OCI-LY1 (cell line): Measurements from ENCODE around the gene EGFL6.

Experiments used
- H2AFZ ChIP-seq: fragments of 200-600 bp; sonication (generic), shearing (Covaris generic); 2 replicates; pipeline ENCODE4 v1.6.0; 2014; ENCODE audit warnings: antibody characterized with exemption, mild to moderate bottlenecking, low read length
- H3F3A ChIP-seq: fragments of 200-600 bp; sonication (generic), shearing (Covaris generic); 2 replicates; pipeline ENCODE4 v1.6.0; 2014; ENCODE audit warnings: mild to moderate bottlenecking, antibody characterized with exemption, low read length, moderate library complexity; ENCODE audit not compliant: insufficient read depth
- H3K27ac ChIP-seq: fragments of 200-600 bp; sonication (generic); 2 replicates; pipeline ENCODE4 v1.5.1; 2014; ENCODE audit warnings: low read length, mixed run types, mild to moderate bottlenecking, low read depth; ENCODE audit not compliant: poor library complexity, severe bottlenecking
- H3K27me3 ChIP-seq: fragments of 200-600 bp; sonication (generic); 2 replicates; pipeline ENCODE4 v1.6.0; 2014; ENCODE audit warnings: antibody characterized with exemption, mild to moderate bottlenecking, low read length, moderate library complexity; ENCODE audit not compliant: insufficient read depth
- H3K36me3 ChIP-seq: fragments of 200-600 bp; sonication (generic); 2 replicates; pipeline ENCODE4 v1.6.1; 2014; ENCODE audit warnings: mild to moderate bottlenecking, antibody characterized with exemption, low read length, moderate library complexity, mixed read lengths; ENCODE audit not compliant: insufficient read depth
- H3K4me1 ChIP-seq: fragments of 200-600 bp; sonication (generic); 2 replicates; pipeline ENCODE4 v1.5.1; 2014; ENCODE audit warnings: mild to moderate bottlenecking, low read length, moderate library complexity; ENCODE audit not compliant: insufficient read depth, severe bottlenecking
- H3K4me2 ChIP-seq: fragments of 200-600 bp; sonication (generic), shearing (Covaris generic); 2 replicates; pipeline ENCODE4 v1.6.1; 2014; ENCODE audit warnings: low read length
- H3K4me3 ChIP-seq: fragments of 200-600 bp; sonication (generic); 2 replicates; pipeline ENCODE4 v1.5.1; 2014; ENCODE audit warnings: low read length, low read depth, mild to moderate bottlenecking, mixed read lengths; ENCODE audit not compliant: poor library complexity, severe bottlenecking
- H3K79me2 ChIP-seq: fragments of 200-600 bp; shearing (Covaris generic); 2 replicates; pipeline ENCODE4 v1.6.1; 2016; ENCODE audit warnings: mixed run types, low read length, mixed read lengths; ENCODE audit not compliant: insufficient read depth
- H3K9ac ChIP-seq: fragments of 200-600 bp; sonication (generic), shearing (Covaris generic); 2 replicates; pipeline ENCODE4 v1.6.1; 2014; ENCODE audit warnings: mild to moderate bottlenecking, low read length, mixed read lengths
- H3K9me2 ChIP-seq: fragments of 200-600 bp; sonication (generic), shearing (Covaris generic); 2 replicates; pipeline ENCODE4 v1.6.1; 2014; ENCODE audit warnings: low read depth, mild to moderate bottlenecking, low read length, mixed read lengths
- H3K9me3 ChIP-seq: fragments of 200-600 bp; shearing (Covaris generic); 2 replicates; pipeline ENCODE4 v1.6.1; 2014; ENCODE audit warnings: low read length, mixed read lengths
- H4K20me1 ChIP-seq: fragments of 200-600 bp; sonication (generic), shearing (Covaris generic); 2 replicates; pipeline ENCODE4 v1.6.0; 2016; ENCODE audit warnings: mild to moderate bottlenecking, low read length; ENCODE audit not compliant: insufficient read depth
- EZH2 ChIP-seq: fragments of 200-600 bp; sonication (generic), shearing (Covaris generic); IDR thresholded peaks from 2 replicates; pipeline ENCODE4 v1.8.0; 2017; ENCODE audit warnings: borderline replicate concordance, mixed run types, mild to moderate bottlenecking, antibody characterized with exemption, low read length, moderate library complexity, mixed read lengths
- TF ChIP-seq, protein P1 (sequence below): fragments of 200-600 bp; sonication (generic), shearing (Covaris generic); IDR thresholded peaks from 2 replicates; pipeline ENCODE4 v1.5.1; 2017; ENCODE audit warnings: mild to moderate bottlenecking, antibody characterized with exemption, low read length, moderate library complexity, mixed read lengths

EGFL6 gene

DNA sequence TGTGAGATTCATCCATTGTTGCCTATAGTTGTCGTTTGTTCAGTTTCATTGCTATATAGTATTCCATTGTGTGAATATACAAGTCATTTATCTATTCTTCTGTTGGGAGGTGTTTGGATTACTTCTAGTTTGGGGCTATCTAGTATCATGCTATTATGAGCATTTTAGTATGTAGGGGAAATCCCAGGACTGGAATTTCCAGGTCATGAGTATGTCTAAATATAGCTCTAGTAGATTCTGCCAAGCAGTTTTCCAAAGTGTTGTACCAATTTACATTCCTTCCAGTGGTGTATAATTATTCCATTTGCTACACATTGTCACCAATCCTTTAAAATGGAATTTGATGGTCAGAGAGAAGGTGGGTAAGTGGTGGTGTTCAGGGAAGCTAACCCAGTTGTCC lies 30.1 kb downstream of the EGFL6 start:
- Histone ChIP-seq H3K27ac (no peak overlapping the region), H3K79me2 (no peaks in the 10 kb centered on the region), H3K36me3 (no peaks in the 10 kb centered on the region), H3K4me1 (no peaks in the 10 kb centered on the region), H3K9ac (no peak overlapping the region), H4K20me1 (no peaks in the 10 kb centered on the region), H3K9me3 (no peaks in the 10 kb centered on the region), H3F3A (no peaks in the 10 kb centered on the region), H3K4me3 (no peak overlapping the region), H3K9me2 (no peaks in the 10 kb centered on the region), H3K4me2 (no peak overlapping the region), H3K27me3 (no peaks in the 10 kb centered on the region), H2AFZ (no peak overlapping the region)
- TF ChIP-seq EZH2 = no peak
- TF ChIP-seq, protein P1, sequence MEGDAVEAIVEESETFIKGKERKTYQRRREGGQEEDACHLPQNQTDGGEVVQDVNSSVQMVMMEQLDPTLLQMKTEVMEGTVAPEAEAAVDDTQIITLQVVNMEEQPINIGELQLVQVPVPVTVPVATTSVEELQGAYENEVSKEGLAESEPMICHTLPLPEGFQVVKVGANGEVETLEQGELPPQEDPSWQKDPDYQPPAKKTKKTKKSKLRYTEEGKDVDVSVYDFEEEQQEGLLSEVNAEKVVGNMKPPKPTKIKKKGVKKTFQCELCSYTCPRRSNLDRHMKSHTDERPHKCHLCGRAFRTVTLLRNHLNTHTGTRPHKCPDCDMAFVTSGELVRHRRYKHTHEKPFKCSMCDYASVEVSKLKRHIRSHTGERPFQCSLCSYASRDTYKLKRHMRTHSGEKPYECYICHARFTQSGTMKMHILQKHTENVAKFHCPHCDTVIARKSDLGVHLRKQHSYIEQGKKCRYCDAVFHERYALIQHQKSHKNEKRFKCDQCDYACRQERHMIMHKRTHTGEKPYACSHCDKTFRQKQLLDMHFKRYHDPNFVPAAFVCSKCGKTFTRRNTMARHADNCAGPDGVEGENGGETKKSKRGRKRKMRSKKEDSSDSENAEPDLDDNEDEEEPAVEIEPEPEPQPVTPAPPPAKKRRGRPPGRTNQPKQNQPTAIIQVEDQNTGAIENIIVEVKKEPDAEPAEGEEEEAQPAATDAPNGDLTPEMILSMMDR = no peak

DNA sequence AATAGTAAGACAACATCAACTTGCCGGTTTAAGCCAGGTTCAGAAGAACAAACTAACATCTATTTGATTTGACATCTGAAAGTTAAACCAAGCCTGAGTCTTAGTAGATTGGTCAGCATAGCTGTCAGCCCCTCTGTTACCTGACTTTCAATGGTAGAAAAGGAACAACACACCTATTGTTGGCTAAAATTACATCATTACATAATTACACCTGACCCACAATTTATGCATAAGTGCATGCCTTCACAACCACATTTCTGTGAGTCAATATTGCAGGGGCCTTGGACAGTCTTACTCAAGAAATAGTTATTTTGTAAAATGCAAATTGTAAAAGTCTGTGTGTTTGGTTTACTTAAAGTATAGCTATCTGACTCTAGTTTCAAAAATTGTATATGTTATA lies 36.2 kb downstream of the EGFL6 start:
- H3K79me2 ChIP-seq = no peaks in the 10 kb centered on the region
- H3K36me3 ChIP-seq = no peaks in the 10 kb centered on the region
- TF ChIP-seq EZH2 = no peak
- TF ChIP-seq, protein P1 = no peak
- H3K27ac ChIP-seq = no peak overlapping the region
- H3F3A ChIP-seq = no peaks in the 10 kb centered on the region
- H3K4me1 ChIP-seq = no peaks in the 10 kb centered on the region
- no peak overlapping the region for H3K4me2 ChIP-seq
- no peaks in the 10 kb centered on the region for H4K20me1 ChIP-seq
- no peaks in the 10 kb centered on the region for H3K9me2 ChIP-seq
- no peaks in the 10 kb centered on the region for H3K9me3 ChIP-seq
- no peaks in the 10 kb centered on the region for H3K27me3 ChIP-seq
- H2AFZ ChIP-seq = no peak overlapping the region
- H3K4me3 ChIP-seq = no peak overlapping the region
- no peak overlapping the region for H3K9ac ChIP-seq

DNA sequence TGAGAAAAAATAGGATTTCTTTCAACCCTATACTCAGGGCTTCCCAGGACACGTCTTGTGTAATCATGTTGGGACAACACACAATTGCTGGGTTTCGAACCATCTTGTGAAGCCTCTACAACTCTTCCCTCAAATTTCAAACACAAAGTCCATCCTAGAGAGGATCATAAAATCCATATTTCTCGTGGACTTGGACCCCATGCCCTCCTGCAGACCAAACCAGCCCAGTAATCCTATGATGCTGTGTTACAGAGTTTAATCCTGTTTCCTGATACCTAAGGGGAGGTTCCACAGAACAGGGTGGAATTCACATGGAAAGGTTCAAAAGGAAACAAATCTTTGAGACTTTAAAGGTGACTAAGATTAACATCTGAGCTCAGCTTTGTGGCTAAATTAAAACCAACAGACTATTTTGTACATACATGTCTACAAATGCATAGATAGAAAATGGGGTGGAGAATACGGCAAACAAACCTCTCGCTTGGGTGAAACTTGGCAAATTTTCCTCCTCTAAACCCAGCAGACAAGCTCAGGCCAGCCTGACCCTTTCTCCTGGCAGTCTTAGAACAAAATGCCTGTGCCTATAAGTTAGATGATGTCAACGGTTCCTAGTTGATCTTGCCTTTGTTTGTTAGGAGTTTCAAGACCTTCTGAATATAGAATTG lies 38.1 kb downstream of the EGFL6 start:
- no peak overlapping the region for H3K4me2 ChIP-seq
- H3K9me2 ChIP-seq = no peaks in the 10 kb centered on the region
- TF ChIP-seq EZH2 = no peak
- TF ChIP-seq, protein P1 = no peak
- no peaks in the 10 kb centered on the region for H3F3A ChIP-seq
- no peak overlapping the region for H2AFZ ChIP-seq
- no peak overlapping the region for H3K9ac ChIP-seq
- no peaks in the 10 kb centered on the region for H3K27me3 ChIP-seq
- H3K79me2 ChIP-seq = no peaks in the 10 kb centered on the region
- no peaks in the 10 kb centered on the region for H3K4me1 ChIP-seq
- no peaks in the 10 kb centered on the region for H4K20me1 ChIP-seq
- H3K36me3 ChIP-seq = no peaks in the 10 kb centered on the region
- H3K4me3 ChIP-seq = no peak overlapping the region
- no peaks in the 10 kb centered on the region for H3K9me3 ChIP-seq
- no peak overlapping the region for H3K27ac ChIP-seq
